Stimulated activated CD8-positive, alpha-beta memory T cell treated with anti-CD3 and anti-CD28 coated beads, Interleukin-2, amount 100 ng/mL, for 1 hour (primary cell): ENCODE results near the gene NELL2.

Experiments
- DNase-seq, 2 donors: peaks; one replicate each; pipeline ENCODE4 v3.0.0-alpha.2; 2020; ENCODE audit warnings: low read depth in 2 of 2

The NELL2 gene

DNA sequence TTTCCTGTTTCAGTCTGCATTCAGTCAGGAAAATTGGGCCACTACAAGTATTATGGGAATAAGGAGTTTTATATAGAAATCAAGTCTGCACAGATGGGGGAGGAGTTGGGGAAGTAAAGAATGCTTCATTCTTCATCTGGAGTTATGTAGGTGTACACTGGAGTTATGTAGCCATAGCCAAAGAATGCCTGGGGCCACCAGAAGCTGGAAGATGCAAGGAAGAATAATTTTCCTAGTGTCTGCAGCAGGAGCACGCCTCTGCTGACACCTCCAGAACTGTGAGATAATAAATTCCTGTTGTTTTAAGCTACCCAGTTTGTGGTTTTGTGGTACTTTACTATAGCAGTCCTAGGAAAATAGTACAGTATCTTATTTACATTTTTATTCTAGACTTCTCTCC, 333.4 kb downstream of the NELL2 start:
- no peak for DNase-seq

DNA sequence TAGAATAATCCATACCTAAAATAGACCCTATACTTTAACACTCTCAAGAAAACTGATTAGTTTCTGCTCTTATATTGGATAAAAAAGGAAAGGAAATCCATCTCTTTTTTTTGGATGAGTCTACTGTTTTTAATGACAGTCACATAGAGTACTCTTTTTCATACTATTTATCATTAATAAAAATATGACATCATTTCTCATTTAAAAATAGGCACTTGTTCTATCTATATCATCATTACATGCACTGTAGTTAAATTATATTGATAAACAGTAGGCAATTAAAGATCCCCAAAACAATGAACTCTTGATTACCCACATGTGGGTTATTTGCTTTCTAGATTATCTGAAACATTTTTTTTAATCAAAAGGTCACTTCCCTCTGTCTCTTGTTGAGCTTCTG, 338.8 kb downstream of the NELL2 start:
- no peak for DNase-seq

DNA sequence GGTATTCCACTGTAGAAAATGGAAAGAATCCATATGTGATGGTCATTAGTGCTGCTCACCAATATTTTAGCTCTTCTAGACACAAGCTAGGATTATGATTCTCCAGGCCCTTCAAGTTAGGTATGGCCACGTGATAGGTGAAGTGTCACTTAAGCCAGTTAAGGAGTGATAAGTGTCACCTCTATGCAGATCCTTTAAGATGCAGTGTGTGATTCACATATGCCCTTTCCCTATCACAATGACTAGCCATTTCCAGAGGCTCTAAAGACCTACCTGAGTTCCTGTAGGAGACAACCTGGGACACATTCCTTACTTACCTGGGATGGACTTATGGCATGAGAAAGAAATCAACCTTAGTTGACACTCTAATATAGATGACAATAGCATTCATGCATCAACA, 343.2 kb downstream of the NELL2 start:
- DNase-seq, result no peak

DNA sequence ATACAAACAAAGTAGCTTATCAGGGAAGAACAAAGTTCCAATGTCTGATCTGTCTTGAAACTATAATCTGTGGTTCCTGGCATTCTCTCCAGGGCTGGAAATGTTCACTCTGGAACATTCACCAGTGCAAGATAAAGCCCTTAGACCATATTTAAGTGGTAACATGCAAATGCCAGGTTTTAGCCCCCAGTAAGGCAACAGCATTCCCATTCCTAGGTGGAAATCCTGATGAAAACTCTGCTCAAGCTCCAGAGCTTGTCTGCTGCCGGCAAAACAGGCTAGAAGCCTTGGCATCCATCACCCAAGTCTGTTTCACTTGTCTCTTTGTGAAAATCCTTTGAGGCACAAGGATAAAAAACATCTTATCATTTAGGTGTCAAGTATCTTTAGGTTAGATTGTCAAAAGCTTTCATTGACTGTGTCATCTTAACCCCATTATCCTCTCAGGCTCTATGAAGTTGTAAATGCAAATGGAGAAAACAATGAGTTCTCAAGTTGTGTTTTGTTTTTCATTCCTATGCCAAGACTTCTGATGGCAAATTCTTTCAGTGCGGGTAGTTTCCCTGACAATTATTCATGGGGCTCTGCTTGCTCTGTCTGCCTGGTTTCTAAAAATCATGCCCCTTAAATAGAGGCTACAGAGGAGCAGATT, 344.7 kb downstream of the NELL2 start:
- DNase-seq, result no peak

DNA sequence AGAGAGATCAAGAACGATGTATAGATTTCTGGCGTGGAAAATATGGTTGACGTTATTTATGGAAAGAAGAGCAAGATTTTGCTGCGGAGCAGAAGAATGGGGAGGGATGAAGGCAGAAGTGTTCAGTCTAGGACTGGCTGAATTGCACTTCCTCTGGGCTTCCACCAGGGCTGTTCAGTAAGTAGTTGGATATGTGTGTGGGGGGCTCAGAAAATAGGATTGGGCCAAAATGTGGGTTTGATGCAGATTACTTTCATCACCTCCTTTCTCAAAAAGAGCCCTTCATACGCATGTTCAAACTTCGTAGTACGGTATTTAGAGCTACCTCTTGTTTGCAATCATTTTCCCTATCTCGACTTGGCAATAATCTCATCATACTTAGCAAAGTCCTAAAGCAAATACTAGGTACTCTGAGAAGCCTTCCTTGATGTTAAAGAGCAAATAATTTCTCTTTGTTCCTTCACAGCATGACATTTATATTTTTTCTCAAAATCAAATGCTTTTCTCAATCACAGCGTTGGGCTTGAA, 349.4 kb downstream of the NELL2 start:
- no peak for DNase-seq

DNA sequence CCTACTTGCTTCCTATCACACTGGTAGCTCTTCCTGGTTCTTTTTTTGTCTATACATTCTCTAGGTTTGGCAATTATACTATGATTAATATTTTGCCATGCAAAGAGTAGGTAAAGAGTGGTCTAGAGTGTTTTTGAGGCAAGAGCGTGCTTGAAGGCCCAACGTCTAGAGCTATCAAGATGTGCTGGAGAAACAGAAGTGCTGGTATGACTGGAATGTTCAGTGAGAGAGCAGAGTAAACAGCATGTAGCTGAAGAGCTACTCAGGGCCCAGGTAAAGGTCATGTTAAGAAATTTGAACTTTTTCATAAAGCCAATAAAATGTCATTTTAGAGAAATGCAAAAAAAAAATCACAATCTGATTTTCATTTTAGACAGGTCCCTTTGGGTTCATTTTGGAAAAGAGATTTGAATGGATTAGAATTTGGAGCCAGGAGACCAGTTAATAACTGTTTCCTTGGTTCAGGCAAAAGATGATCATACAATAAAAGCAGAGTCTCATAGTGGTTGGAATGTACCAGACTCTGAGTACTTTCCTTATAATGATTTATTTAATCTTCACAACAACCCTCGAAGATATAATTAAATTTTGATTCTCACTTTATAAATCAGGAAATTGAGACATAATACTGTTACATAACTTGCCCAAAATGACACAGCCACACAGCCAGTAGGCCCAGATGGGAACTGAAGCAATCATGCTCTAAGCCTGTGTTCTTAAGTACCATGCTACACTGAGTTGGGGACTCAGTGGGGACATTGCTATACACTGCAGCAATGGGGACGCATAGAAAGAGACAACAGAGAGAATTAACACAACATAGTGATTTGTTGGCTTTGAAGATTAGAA, 350.1 kb downstream of the NELL2 start:
- DNase-seq, result no peak

DNA sequence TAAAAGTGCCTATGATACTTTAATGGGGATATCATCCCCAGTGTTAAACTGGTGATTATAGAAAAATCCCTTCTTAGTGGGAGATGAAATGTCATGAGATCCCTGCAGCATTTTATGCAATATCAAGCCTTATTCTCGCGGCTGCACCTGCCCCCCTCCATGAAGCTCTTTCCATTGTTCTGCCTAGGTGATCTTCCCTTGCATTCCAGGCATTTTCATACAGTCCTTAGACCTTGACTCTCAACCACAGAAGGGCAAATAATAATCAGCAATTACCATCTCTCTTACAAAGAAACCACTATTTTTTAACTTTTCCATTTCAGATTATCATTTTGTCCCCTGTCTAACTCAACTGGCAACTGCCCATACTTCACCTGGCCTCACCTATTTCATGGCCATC, 352.3 kb downstream of the NELL2 start:
- no peak for DNase-seq

DNA sequence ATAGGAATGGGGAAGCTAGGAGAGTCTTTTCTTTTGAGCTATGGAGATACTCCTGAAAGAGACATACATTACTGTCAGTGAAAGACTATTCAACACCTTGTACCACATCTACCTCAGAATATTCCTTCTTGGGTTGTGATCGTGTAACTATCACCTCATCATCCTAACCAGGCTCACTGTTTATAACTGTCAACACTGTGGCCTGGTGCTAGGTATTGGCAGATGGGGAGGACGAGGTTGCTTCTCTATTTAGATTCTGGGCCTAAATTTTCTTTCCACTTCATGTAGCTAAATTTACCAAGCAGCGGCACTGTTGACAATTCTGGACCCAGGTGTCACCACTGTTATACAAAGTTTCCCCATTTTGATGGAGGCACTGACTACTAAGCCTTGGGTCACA, 354.4 kb downstream of the NELL2 start:
- no peak for DNase-seq

DNA sequence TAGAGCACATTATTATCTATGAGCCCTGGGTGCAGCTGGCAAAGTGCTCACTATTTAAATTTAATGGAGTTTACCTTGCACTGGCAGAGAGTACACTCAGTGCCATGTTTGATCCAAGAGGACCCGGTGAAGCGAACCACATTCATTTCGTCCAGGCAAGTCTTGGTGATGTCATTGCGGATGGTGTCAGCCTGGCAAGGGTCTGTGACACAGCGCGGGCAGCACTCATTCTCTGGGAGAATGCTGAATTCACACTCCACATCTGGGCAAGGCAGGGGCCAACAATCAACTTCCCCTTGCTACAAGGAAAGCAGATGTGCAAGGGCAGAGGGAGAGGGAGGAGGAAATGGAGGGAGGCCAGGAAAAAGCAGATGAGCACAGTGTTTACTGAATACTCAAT, 356.2 kb downstream of the NELL2 start:
- no peak for DNase-seq

DNA sequence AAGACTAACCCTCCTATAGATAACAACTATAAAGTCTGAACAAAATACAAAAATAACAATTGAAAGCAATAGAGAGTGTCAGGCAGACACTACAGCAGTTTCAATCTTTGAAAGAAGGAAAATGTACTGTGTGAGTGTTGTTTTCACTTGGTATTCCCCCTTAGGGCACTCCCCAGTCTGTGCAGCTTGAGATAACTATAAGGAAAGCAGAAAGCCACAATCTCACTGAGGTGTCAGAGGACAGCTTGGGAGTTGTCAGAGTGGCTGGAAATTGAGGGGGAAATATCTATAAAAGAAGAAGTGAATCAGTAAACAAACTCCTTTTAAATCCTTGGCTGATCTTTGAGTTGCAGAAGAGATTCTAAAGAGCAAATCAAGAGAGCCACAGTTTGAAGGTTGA, 364.8 kb downstream of the NELL2 start:
- DNase-seq, result no peak

DNA sequence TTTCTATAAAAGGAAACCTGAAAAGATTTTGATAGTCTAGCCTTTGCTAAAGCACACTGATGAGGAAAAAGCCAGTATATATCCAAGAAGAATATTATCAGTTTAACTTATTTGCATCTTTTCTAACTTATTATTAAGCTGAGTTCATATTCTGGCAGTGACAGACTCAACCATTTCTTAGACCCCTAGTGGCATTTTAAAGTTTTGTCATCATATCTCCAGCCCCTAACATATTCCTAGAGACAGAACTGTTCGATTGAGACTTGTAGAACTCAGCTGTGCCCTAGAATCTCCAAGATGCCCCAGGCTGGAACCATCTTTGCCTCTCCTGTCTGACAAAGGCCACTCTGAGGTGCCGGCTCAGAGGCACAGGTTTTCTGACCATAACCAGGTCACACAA, 365.6 kb downstream of the NELL2 start:
- DNase-seq, result no peak

DNA sequence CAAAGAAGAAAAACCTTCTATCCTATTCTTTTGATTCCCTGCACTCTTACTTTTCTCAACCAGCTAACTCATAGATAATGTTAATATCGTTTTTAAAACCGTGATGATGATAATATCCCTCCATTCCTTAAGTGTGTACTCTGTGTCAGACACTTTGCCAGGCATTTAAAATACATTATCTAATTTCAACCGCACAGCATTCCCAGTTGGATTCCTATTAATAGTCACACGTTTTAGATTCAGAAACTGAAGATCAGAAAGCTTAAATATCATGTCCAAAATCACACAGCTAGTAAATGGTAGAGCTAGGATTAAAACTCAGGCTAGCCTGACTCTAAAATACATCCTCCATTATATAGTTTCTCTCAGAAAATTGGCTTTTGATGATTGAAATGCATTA, 366.0 kb downstream of the NELL2 start:
- DNase-seq, result no peak

DNA sequence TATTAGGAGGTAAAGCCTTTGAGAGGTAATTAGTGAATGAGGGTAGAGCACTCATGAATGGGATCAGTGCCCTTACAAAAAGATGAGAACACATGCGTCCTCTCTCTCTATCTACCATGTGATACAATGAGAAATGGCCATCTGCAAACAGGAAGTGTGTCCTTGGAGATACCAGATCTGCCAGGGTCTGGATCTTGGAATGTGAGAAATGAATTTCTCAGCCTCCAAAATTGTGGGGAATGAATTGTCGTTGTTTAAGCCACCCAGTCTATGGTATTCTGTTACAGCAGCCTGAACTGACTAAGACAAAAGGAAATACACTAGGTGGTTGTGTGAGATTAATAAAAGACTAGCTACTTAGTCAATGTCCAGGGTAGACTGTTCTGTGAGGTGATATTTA, 366.6 kb downstream of the NELL2 start:
- DNase-seq, result no peak

DNA sequence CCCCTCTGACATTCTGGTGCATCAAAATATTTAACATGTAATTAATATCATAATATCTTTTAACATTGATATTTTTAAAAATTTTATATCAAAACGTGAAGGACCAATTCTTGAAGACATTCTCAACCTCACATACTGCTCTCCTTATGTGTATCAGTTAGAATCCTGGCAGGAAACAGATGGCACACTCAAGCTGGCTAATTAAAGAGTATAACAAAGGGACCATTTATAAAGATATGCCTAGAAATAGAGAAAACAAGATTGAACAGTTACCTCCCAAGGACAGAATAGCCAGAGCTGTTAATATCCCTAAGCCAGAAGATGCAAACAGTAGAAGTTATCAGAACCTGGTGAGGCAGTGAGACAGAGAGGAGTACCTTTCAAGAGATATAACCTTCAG, 368.7 kb downstream of the NELL2 start:
- no peak for DNase-seq

DNA sequence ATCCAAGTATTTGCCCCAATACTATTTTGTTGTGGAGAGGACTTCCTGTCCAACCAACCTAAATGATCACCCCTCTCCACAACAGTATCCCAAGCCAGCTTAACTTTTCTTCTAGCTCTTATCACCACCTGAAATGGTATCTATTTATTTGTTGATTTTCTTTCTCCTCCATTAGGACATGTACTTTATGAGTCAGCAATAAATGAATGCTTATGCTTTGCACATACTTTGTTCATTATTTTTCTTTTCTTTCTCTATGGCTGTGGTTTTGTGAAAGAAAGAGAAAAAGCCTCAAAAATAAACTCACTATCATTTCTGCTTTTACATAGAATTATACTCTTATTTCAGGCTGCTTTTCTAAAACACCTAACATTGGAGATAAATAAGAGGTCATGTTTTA, 371.3 kb downstream of the NELL2 start:
- no peak for DNase-seq

DNA sequence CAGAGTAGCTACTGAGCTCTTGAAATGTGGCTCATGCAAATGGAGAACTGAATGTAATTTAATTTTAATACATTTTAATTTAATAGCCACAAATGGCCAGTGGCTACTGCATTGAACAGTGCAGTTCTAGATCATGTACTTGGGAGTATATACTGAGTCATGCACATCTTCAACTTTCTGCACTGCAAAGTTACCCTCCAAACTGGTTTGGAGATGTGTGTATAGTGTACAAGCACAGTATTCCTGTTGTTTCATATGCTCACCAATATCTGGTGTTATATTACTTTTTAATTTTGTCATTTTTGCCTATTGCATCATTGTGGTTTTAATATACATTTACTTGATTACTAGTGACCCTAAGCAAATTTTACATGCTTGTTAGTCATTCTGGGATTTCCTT, 372.8 kb downstream of the NELL2 start:
- DNase-seq, result no peak

DNA sequence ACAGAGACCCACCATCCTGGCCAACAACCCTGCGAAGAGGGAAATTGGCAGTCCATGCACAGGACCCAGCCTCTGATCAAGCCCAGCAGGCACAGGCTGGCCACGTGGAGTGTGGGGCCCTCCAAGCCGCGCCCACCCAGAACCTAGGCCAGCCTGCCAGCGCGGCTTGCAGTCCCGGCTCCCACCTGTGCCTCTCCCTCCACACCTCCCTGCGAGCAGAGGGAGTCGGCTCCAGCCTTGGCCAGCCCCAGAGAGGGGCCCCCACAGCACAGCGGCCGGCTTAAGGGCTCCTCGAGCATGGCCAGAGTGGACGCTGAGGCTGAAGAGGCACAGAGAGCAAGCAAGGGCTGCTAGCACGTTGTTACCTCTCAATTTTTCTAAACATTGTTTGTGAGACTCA, 373.4 kb downstream of the NELL2 start:
- no peak for DNase-seq

DNA sequence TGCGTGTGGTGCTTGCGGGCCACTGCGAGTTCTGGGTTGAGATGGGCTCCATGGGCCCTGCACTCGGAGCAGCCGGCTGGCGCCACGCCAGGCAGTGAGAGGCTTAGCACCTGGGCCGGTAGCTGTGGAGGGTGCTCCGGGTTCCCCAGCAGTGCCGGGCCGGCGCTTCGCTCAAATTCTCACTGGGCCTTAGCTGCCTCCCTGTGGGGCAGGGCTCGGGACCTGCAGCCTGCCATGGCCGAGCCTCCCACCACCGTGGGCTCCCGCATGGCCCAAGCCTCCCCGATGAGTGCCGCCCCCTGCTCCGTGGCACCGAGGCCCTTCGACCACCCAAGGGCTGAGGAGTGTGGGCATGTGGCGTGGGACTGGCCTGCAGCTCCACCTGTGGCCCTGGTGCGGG, 375.7 kb downstream of the NELL2 start:
- DNase-seq, result no peak

DNA sequence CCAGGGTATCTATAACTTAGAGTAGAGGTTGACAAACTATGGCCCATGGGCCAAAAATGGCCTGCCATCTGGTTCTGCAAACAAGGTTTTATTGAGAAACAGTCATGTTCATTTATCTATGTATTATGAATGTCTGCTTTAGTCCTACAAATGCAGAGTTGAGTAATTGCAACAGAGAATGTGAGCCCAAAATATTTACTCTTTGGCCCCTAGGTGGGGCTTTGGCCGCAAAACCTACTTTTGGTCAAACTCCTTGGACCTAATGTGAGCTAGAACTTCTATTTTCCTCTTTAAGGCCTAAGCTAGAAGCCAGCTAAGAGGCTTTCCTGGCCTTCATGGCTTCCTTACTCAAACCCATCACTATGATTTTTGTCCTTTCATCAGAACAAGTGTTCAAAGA, 379.1 kb downstream of the NELL2 start:
- DNase-seq, result no peak

DNA sequence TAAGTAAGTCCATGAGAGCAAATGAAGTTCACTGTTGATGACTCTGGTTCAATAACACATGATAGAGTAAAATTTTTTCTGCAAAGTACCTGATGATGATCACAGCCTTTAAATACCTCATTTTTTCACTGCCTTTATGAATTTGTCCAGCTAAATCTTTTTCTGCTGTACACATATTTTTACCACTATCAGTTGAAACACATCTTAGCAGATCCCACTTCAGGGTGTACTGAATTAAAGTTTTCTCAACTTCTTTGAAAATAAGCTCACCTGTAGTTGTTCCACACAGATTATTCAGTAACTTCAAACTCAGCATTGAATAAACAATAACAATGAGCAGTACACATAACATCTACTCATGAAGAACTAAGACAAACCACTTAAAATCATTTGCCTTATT, 385.9 kb downstream of the NELL2 start:
- no peak for DNase-seq

DNA sequence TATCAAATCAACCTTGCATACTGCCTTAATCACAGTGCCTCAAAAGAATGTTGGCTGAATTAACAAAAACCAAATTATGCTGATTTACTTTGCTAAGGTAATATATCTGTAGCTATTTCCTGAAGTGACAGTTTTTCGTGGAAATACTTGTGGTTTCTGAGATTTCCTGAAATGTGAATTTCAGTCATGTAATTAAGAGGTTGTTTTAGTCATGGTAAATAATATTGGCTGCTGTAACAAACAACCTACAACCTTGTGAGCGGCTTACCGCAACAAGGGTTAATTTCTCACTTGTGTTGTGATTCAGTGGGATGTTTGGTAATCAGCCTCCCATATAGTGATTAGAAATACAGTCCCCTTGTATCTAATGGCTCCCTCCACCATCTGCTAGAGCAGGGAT, 387.9 kb downstream of the NELL2 start:
- DNase-seq, result no peak

DNA sequence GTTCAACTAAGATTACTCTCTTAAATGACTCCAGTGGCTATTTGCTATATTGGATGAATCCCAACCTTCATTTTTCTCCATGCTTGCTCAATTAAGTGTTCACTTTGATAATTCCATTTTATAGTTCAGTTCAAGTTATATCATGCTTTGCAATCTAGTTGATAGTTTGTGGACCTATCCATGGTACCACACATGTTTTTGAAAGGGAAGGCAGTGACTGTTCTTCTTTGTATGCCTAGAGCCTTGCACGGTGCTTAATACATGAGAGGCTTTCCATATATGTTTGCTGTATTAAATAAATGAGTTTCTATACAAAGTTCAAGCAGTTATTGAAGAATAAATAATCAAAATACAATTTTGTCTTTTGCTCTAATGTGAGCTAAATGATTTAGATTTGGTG, 391.3 kb downstream of the NELL2 start:
- no peak for DNase-seq

DNA sequence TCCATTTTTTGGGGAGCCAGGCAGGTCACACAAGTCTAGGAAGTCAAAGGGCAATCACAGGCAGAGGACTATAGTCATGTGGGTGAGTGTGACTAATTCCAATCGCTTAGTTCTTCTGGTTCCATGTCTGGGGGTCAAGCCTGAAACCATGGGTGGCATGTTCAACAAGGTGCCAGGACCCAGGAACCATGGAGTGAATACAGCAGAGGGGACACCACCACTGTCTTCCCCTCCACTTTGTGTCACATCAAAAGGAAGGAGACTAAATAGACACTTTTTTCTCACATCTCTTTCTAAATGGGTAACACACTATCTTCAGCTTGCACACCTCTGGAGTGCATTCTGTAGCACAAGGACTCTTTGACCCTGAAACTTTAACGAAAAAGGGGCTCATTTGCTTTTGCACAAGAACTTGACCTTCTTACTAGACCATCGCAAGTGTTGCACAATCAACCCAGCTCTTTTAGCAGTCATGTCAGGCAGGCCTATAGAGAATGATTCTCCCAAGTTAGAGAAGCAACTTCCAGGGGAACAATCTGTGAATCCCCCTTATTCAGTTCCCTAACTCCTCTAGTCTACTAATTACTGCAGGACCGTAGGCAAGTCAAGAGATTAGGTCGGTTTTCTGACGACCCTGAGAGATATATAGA, 398.7 kb downstream of the NELL2 start:
- DNase-seq, result no peak
